ENCODE measurements around the gene AP2A1. TPM values are rescaled to one million over a fixed set of nuclear protein-coding genes. Genes with fewer than 3 reads are reported as not detected.
A peak's percentile ranks its signal among the peaks of the same experiment; 100 is the strongest.

AP2A1 gene
- total and polyA plus RNA-seq, 10 of the 15 experiments (the other 5 are each of a cell fraction or from before 2014, with no cell fraction given): 0.68 to 78.8 (median 33.8) TPM

- no peak overlapping the region for H2AFZ ChIP-seq (ENCODE audit: control insufficient read depth, low read depth, low read length)
- TF ChIP-seq NBN (IDR thresholded peaks at IDR 0.05): no peak
- TF ChIP-seq SRF (IDR thresholded peaks at IDR 0.05; ENCODE audit: low read depth in 2 of 2, low read length in 2 of 2): peak in 1 of 2 experiments; percentile 64; a peak in 1 of 4 replicates
- no peaks in the 10 kb centered on the region for H3K79me2 ChIP-seq (ENCODE audit: control insufficient read depth, insufficient read depth, low read length)
- H3K27ac ChIP-seq (ENCODE audit: control insufficient read depth, insufficient read depth): no peak overlapping the region
- FAIRE-seq (no peak), DNase-seq (ENCODE audit: low read depth, low spot score) (no peak), ATAC-seq (no peak)
- ChIA-PET RAD21 (ENCODE audit: unreplicated experiment) (no interaction called here), CTCF (interaction anchor here (1.3 kb wide), 1 partner anchor 16 kb away, joined by 5 read pairs; no protein-coding TSS in a partner anchor), POLR2A (no interaction called here), SMC1A (ENCODE audit: uncharacterized antibody, unreplicated experiment) (no interaction called here)
- H3K36me3 ChIP-seq (ENCODE audit: control insufficient read depth in 2 of 2, insufficient read depth in 2 of 2, low read length in 1 of 2): no peaks in the 10 kb centered on the region
- H4K20me1 ChIP-seq (ENCODE audit: control insufficient read depth, insufficient read depth): no peaks in the 10 kb centered on the region
- H3K9me3 ChIP-seq (replicated peaks; ENCODE audit: control insufficient read depth, insufficient read depth, low read length): no peaks in the 10 kb centered on the region; the same call in 2 of the 3 replicates
- intact Hi-C loops (cut with micrococcal nuclease; ENCODE audit: unreplicated experiment): no loop called here
- no TSS peak for BruUV-seq (replicated peaks)
- in situ Hi-C loops (cut with MboI): no loop called here
- H3K4me1 ChIP-seq (ENCODE audit: control insufficient read depth, insufficient read depth, low read length): no peaks in the 10 kb centered on the region
- H3K4me3 ChIP-seq: no peak overlapping the region
- no peaks in the 10 kb centered on the region for H3K27me3 ChIP-seq (replicated peaks in 1 of 2; ENCODE audit: control insufficient read depth in 2 of 2, insufficient read depth in 2 of 2, low read length in 1 of 2)
- H3K9ac ChIP-seq (ENCODE audit: control insufficient read depth, insufficient read depth, low read length): no peak overlapping the region
- H3K4me2 ChIP-seq (ENCODE audit: control insufficient read depth, insufficient read depth): no peak overlapping the region
- WGBS (ENCODE audit: insufficient coverage, insufficient replicate concordance, low lambda C conversion rate, missing lambda C conversion rate): 77% methylated on average over 21 of the region's 23 CpGs
Measured at GRCh38 chr19:49744946-49745381, 21.8 kb upstream of the AP2A1 start.

GRCh38 chr19:49746206-49746958 lies 20.4 kb upstream of the AP2A1 start:
- no peaks in the 10 kb centered on the region for H3K79me2 ChIP-seq (ENCODE audit: control insufficient read depth, insufficient read depth, low read length)
- no peak for DNase-seq (ENCODE audit: low read depth, low spot score)
- POLR2A ChIA-PET: no interaction called here
- H3K27ac ChIP-seq (ENCODE audit: control insufficient read depth, insufficient read depth): no peak overlapping the region
- intact Hi-C loops (cut with micrococcal nuclease; ENCODE audit: unreplicated experiment): no loop called here
- peak; percentile 31; the same call in 2 of the 3 replicates for ATAC-seq
- H3K27me3 ChIP-seq (replicated peaks in 1 of 2; ENCODE audit: control insufficient read depth in 2 of 2, insufficient read depth in 2 of 2, low read length in 1 of 2): no peaks in the 10 kb centered on the region
- RAD21 ChIA-PET (ENCODE audit: unreplicated experiment): no interaction called here
- no peaks in the 10 kb centered on the region for H4K20me1 ChIP-seq (ENCODE audit: control insufficient read depth, insufficient read depth)
- no peak overlapping the region for H3K9ac ChIP-seq (ENCODE audit: control insufficient read depth, insufficient read depth, low read length)
- no peak overlapping the region for H3K4me3 ChIP-seq
- WGBS (ENCODE audit: insufficient coverage, insufficient replicate concordance, low lambda C conversion rate, missing lambda C conversion rate): 49% methylated on average over 52 of the region's 52 CpGs
- no peaks in the 10 kb centered on the region for H3K36me3 ChIP-seq (ENCODE audit: control insufficient read depth in 2 of 2, insufficient read depth in 2 of 2, low read length in 1 of 2)
- no TSS peak for BruUV-seq (replicated peaks)
- SMC1A ChIA-PET (ENCODE audit: uncharacterized antibody, unreplicated experiment): no interaction called here
- in situ Hi-C loops (cut with MboI): no loop called here
- H3K4me2 ChIP-seq (ENCODE audit: control insufficient read depth, insufficient read depth): no peak overlapping the region
- FAIRE-seq: no peak
- CTCF ChIA-PET: no interaction called here
- no peaks in the 10 kb centered on the region for H3K4me1 ChIP-seq (ENCODE audit: control insufficient read depth, insufficient read depth, low read length)
- no peaks in the 10 kb centered on the region; the same call in 2 of the 3 replicates for H3K9me3 ChIP-seq (replicated peaks; ENCODE audit: control insufficient read depth, insufficient read depth, low read length)
- H2AFZ ChIP-seq (ENCODE audit: control insufficient read depth, low read depth, low read length): no peak overlapping the region
- TF ChIP-seq ZZZ3 (IDR thresholded peaks at IDR 0.05; ENCODE audit: control insufficient read depth, insufficient read length, low read depth) (no peak), NKRF (conservative IDR thresholded peaks at IDR 0.05) (no peak), IKZF1 (conservative IDR thresholded peaks at IDR 0.05) (no peak), SIN3A (IDR thresholded peaks at IDR 0.05; ENCODE audit: low read depth, low read length) (no peak), EED (IDR thresholded peaks at IDR 0.05; ENCODE audit: low read depth) (no peak), E4F1 (IDR thresholded peaks at IDR 0.05; ENCODE audit: borderline replicate concordance, partially characterized antibody) (no peak), CBFB (IDR thresholded peaks at IDR 0.05; ENCODE audit: low read depth) (no peak), IRF5 (IDR thresholded peaks at IDR 0.05; ENCODE audit: borderline replicate concordance) (no peak), SPI1 (IDR thresholded peaks at IDR 0.05; ENCODE audit: borderline replicate concordance, insufficient read depth, low read depth, low read length) (no peak)

Data from GM12878 (cell line).